HG03457 (cell line): ENCODE data around the gene FRG2.
"Not testable (repeated sequence)": the region's sequence is repeated elsewhere in the genome, so short reads cannot be mapped to it uniquely, and the experiment has no call there.

Source experiments
- ATAC-seq: cut with Tn5 transposase; IDR thresholded peaks from one replicate; pipeline ENCODE4 v1.9.1; 2021; ENCODE audit warnings: moderate number of reproducible peaks; ENCODE audit not compliant: unreplicated experiment

Gene FRG2

DNA sequence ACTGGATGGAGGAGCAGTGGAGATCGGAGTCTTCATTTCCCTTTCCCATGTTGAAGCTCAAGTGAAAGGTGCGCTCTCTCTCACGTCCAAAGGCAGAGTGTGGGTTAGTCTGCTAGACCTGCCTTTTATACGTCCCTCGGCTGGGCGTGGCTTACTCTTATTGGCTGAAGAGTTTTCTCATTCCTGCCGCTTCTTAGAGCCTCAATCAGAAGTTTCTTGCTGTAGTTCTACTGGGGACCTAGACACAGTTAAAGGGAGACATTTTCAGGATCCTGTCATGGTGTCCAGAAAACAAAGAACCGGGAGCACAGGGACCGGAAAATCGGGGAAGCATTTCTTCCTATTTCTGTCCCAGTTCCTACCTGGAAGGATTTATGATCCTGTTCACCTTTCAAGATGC is at the start of gene FRG2:
FRG2 (minus strand) TSS at position 101 of the 400 bp plus-strand sequence; CDS start at position 49, 52 bp downstream.
- not testable (repeated sequence) for ATAC-seq

GRCh38 chr4:190068351-190068750 is 41.3 kb upstream of the FRG2 start:
- ATAC-seq: not testable (repeated sequence)

DNA sequence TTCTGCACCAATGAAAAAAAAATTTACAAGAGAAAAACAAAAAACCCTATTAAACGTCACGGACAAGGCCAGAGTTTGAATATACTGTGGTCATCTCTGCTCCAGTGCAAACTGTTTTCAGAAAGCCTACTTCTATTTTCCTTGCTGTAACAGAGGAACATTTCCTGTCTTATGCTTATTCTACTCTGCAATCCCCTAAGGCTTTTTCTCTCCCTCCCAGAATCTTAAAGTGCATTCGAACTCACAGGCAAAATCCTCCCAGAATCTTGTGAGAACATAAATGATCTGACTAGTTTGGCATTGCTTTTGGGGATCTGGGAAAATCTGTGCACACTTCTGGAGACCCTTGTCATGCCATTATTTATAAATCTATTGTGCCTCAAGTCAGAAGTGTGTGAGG is 37.7 kb upstream of the FRG2 start:
- not testable (repeated sequence) for ATAC-seq

- ATAC-seq: not testable (repeated sequence)
Measured at GRCh38 chr4:190064342-190064741, 37.3 kb upstream of the FRG2 start, which contains the start of gene DBET. DBET (plus strand) TSS chr4:190064502.

- not testable (repeated sequence) for ATAC-seq
Measured at GRCh38 chr4:190058997-190059396, 31.9 kb upstream of the FRG2 start.

- ATAC-seq: not testable (repeated sequence)
Measured at GRCh38 chr4:190049378-190050239, 22.6 kb upstream of the FRG2 start.

DNA sequence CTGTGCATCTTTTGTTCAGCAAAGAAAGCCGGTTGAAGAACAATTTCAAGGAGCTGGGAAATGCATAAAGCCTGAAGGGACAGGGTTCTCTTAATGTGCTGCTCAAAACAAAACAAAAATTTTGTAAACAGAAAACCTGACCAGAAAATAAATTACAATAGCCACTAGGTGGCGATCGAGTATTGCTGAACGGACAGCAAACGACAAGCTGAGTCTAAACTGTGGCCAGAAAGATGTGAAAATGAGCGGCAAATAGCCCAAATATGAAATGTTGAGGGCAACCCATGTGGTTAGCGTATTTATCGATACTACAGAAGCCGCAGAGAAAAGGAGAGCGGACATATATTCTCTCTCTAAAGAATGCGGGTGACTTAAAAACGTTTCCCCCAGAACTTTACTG is 20.6 kb upstream of the FRG2 start:
- not testable (repeated sequence) for ATAC-seq

GRCh38 chr4:190040873-190041272 is 13.8 kb upstream of the FRG2 start:
- not testable (repeated sequence) for ATAC-seq

DNA sequence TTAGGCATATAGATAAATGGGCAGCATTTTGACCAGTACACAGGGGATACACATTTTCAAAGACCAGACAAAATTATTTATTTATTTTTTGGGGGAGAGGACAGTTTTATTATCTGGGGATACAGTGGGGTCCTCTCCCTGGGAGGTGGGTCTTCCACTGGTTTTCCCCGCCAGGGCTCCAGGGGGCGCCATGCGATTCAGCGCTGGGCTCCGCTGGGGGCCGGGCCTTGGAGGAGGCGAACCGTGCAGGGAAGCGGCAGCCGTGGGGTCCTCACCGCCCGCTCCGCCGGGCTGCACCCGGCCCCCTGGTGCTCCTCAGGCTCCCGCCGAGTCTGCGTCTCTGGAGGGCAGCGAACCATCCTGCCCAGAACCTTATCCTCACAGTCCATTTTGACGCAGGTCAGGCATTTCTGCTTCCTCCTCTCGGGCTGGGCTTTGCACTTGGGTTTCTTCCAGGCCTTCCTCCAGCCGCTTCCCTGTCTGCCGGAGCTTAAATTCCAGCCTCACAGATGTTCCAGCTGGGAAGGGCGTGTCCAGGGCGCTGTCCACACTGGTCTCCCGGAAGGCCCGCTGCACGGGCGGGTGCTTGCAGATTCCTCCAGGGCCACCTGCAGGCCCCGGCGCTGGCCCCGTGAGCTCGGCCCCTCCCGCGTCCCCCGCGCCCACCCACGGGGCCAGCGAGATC is 10.8 kb upstream of the FRG2 start:
- ATAC-seq: not testable (repeated sequence)

GRCh38 chr4:190031264-190031663 is 4.2 kb upstream of the FRG2 start:
- not testable (repeated sequence) for ATAC-seq

DNA sequence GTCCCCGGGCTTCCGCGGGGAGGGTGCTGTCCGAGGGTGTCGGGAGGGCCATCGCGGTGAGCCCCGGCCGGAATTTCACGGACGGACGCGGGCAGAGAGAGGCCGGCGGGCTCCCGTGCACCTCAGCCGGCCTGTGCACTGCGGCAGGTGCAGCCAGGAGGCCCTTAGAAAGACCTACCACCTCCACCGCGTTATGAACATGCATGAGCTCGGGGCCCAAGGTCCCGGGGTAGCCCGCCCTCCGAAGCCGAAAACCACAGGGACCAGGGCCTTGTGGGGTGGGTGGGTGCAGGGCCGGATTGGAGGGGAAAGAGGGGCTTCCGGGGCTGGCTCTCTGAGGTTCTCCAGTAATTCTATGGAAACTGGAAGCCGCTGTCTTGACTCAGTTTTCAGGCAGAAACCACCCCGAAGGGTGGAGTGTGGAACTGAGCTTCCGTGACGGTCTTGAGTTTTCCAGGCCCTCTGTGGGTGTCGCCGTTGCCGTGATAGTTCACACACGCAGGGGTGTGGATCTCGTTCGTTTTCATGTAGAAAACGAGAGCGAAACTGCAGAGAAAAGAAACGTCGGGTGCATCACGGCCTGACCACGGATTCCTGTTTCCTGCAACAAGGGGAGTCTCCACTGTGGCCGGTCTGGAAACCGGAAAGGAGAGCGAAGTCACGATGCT is 4.3 kb downstream of the FRG2 start:
- not testable (repeated sequence) for ATAC-seq

DNA sequence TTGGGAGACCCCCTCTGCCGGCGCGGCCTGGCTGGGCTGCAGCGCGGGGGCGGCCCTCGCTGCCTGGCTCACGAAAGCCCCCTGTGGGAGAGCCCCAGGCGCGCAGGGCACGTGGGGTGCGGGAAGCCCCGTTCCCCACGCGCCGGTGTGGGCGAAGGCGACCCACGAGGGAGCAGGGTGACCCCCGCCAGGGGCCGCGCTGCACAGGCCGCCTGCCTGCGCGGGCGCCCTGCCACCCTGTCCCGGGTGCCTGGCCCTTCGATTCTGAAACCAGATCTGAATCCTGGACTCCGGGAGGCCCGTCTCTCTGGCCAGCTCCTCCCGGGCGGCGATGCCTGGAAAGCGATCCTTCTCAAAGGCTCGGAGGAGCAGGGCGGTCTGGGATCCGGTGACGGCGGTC is 5.1 kb downstream of the FRG2 start:
- not testable (repeated sequence) for ATAC-seq

DNA sequence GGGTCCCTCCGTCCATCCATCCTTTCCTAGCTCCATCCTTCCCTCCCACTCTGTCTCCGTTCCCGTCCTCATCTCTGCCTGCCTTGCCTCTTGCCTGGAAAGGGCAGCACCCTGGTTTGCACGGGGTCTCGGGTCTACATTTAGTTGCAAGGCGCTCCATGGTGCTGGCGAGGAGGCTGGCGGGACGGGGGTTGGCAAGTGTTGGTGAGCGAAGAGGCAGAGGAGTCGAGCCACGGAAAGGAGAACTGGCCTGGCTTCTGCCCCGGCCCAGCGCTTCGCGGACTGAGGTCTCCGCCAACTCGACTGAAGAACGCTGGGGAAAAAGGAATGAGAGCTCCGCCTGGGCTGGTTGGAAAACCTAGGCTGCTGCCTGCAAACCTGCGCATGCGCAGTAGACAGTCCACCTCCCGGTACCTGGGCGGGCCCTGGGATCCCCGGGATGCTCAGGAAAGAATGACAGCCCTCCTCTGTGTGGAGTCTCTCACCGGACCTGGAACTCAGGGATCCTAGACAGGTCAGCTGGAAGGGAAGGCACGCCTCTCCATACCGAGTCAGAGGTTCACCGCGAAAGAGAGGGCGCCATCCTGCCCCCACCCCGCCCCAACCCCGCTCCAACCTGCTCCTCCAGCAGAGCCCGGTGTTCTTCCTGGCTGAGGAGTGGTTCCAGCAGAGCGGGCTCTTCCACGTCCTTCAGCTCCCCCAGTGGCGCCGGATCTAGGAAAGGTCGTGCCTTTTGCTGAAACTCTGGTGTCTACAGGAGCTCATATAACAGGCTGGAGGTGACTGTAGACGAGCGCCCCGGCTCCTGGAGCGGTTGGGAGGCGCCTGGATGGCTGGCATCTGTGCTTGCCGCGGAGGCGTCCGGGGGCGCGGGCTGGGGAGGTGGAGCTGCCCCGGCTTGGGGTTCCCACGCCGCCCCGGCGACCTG is 6.0 kb downstream of the FRG2 start:
- no peak for ATAC-seq

DNA sequence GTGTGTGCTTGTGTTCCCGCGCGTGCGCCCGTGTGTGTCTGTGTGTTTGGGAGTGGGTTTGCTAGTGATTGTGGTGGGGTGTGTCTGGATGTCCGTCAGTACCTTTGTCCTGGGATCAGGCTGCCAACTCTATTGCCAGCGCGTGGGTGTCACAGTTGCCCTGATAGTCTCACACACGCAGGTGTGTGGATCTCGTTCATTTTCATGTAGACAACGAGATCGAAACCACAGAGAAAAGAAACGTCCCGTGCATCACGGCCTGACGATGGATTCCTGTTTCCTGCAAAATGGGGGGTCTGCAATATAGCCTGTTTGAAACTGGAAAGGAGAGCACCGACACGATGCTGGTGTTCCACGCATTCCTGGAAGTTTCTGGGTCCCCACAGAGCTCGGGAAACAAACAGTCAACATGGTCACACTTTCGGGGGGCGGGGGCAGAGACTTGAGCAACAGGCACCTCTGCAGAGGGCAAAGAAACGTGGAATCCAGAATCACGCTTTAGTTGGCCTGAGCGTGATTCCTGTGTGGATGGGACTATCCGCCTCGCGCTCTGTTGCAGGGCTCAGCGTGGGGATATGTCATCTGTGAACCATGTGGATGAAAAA is 7.1 kb downstream of the FRG2 start:
- not testable (repeated sequence) for ATAC-seq

DNA sequence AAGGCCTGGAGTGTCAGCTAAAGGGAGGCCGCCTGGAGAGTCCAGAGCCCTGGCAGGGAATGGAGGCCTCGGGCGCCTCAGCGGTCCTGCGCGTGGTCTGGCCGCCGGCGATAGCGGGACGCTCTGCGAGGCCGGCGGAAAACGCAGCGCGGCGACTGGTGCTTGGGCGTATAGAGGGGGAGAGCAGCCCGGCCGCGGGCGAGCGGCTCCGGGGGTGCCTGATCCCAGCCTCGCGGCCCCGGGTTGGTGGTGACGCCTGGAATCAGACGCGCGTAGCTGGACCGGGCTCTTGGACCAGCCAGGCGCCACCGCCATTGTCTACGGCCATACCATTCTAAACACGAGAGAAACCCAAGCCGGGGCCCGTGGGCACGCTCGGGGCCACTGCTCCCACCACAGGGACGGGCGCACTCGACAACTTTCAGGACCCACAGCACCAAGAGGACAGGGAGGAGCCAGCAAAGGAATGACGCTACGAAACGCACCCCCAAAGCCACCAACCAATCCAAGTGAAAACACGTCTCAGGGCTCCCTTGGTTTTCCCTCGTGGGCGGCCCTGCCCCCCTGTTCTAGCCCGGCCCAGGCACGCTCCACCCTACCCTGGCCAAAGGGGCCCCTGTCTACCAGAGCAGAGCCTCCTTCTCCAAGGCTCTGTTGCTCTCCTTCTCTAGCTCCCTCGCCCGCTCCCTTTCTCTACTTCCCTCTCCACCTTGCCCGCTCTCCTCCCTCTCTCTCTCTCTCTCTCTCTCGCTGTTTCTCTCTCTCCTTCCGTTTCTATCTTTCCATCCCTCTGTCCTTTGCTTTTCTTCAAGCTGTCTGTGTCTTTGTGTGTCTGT is 7.8 kb downstream of the FRG2 start:
- ATAC-seq: no peak

DNA sequence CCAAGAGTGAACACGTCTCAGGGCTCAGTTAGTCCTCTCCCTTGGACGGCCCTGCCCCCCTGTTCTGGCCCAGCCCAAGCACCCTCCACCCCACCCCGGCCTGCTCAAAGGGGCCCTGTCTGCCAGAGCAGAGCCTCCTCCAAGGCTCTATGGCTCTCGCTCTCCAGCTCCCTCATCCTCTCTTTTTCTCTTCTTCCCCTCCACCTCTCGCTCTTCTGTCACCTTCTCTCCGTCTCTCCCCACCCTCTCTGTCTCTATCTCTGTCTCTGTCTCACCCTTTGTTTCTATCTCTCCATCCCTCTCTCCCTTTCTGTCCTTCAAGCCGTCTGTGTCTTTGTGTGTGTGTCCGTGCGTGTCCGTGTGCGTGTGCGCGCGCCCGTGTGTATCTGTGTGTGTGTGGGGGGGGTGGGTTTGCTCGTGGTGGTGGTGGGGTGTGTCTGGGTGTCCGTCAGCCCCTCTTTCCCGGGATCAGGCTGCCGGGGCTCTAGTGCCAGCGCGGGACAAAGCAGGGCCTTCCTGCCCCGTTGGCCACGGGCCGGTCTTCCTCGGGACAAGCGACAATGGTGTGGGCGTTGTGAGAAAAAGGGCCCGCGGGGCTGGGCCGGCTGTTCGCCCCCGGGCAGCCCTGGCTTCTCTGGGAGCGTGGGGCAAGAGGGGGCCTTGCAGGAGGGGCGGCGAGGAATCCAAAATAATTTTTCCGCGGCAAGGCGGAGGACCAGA is 8.7 kb downstream of the FRG2 start:
- ATAC-seq: no peak

- ATAC-seq: no peak
Measured at GRCh38 chr4:190017357-190018200, 9.5 kb downstream of the FRG2 start.
